ENCODE data around the gene SLC1A3.
"Not testable (repeated sequence)": the region's sequence is repeated elsewhere in the genome, so short reads cannot be mapped to it uniquely, and the experiment has no call there.

The SLC1A3 gene

DNA sequence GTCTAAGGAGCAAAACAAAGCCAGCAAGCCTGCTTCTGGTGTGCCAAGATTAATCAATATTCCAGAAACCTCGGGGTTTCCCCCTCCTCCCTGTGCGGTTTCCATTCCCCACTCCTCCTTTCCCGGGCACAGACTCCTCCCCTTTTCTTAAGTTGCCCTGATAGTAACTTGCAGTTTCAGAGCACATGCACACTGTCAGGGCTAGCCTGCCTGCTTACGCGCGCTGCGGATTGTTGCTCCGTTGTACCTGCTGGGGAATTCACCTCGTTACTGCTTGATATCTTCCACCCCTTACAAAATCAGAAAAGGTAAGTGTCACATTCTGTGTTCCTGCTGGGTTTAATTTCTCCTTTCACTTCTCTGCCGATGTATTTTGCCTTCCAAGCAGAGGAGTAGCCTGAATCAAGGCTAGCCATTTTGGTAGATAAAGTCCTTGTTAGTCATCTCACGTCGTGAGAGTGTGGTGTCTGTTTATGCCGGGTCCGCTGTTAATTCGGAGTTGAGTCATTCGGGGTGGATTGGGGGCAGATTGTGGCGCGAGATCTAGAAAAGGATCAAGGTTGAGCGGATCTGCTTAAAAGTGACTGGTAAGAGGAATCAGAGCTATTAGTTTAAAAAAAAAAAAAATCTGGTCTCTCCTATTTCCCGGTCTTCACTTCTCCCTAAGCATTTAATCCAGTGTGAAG, at the start of gene SLC1A3:
Gene SLC1A3 (plus strand): TSS at position 179 of the 686 bp plus-strand sequence. CDS start 1,818 bp downstream, outside the sequence.
- peak; percentile 0 to 48 (median 8) for DNase-seq (ENCODE audit: low read depth in 3 of 3)

GRCh38 chr5:36558641-36559040, 47.8 kb upstream of the SLC1A3 start:
- DNase-seq (ENCODE audit: low read depth in 3 of 3), result no peak

DNA sequence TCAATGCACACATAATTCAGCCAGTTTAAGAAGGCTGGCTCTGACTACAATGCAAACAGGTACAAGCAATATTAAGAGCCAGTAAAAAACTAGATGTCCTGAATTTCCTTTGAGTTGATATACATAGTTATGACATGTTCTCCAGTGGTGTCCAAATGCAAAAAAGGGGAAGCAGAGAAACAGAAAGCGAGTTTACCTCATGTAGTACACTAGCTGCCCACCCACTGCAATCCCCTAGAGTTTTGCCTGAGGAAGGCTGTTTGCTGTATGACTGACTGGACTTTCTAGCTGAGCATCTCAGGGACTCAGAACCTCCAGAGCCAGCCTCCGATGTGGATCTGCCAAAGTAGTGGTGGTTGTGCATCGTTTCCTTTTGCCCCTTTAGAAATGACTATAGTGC, 44.8 kb upstream of the SLC1A3 start:
- no peak for DNase-seq (ENCODE audit: low read depth in 3 of 3)

GRCh38 chr5:36569491-36569890, 36.9 kb upstream of the SLC1A3 start:
- no peak for DNase-seq (ENCODE audit: low read depth in 3 of 3)

GRCh38 chr5:36570301-36571095, 35.9 kb upstream of the SLC1A3 start:
- DNase-seq (ENCODE audit: low read depth in 3 of 3), result no peak

GRCh38 chr5:36571401-36572042, 34.9 kb upstream of the SLC1A3 start:
- DNase-seq (ENCODE audit: low read depth in 3 of 3), result no peak

GRCh38 chr5:36573438-36573837, 33.0 kb upstream of the SLC1A3 start:
- DNase-seq (ENCODE audit: low read depth in 3 of 3), result no peak

DNA sequence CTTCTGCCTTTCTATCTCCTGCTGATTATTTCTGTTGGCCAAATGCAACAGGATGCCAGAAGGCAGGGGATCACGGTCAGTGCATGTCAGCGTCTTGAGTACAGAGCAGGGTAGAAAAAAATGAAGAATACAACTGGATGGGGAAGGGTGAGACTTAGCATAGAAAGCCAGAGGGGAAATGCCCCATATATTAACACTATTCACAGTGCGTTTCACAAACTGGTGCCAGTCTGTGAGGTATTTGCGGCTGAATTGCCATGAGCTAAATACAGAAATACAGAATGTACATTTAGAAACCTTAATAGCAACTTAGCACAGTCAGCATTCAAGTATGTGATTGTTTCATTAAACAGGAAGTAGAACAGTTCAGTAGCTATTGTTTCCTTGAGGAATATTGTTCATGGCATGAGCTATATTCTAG, 31.0 kb upstream of the SLC1A3 start:
- no peak for DNase-seq (ENCODE audit: low read depth in 3 of 3)

- no peak for DNase-seq (ENCODE audit: low read depth in 3 of 3)
These were observed 29.7 kb upstream of the SLC1A3 start for GRCh38 chr5:36576721-36577120.

DNA sequence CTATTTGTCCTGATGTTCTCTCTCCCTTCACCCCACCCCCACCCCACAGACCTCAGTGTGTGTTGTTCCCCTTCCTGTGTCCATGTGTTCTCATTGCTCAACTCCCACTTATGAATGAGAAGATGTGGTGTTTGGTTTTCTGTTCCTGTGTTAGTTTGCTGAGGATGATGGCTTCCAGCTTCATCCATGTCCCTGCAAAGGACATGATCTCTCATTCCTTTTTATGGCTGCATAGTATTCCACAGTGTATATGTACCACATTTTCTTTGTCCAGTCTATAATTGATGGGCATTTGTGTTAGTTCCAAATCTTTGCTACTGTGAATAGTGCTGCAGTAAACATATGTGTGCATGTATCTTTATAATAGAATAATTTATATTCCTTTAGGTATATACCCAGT, 26.5 kb upstream of the SLC1A3 start:
- DNase-seq (ENCODE audit: low read depth in 3 of 3), result not testable (repeated sequence)

DNA sequence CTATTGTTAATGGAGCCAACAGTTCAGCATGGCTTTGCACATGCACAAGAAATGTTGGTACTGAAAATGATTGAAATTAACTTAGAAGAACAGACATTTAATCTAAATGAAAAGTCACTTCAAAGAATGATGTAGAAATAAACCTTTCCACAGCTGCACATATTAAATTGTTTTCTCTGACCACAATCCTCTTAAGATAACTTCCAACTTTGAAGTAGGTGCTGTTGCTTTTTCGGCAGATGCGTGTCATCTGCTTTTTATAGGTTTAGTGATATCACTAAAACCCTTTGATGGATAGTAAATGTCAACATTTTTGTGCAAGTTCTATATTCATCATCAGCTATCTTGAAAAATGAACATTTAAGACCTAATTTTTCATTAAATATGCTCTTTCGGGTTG, 25.3 kb upstream of the SLC1A3 start:
- no peak for DNase-seq (ENCODE audit: low read depth in 3 of 3)

- DNase-seq (ENCODE audit: low read depth in 3 of 3), result no peak
These were observed 22.2 kb upstream of the SLC1A3 start for GRCh38 chr5:36584009-36584875.

- DNase-seq (ENCODE audit: low read depth in 3 of 3), result no peak
These were observed 20.7 kb upstream of the SLC1A3 start for GRCh38 chr5:36585701-36586100.

- no peak for DNase-seq (ENCODE audit: low read depth in 3 of 3)
These were observed 19.1 kb upstream of the SLC1A3 start for GRCh38 chr5:36587354-36587753.

DNA sequence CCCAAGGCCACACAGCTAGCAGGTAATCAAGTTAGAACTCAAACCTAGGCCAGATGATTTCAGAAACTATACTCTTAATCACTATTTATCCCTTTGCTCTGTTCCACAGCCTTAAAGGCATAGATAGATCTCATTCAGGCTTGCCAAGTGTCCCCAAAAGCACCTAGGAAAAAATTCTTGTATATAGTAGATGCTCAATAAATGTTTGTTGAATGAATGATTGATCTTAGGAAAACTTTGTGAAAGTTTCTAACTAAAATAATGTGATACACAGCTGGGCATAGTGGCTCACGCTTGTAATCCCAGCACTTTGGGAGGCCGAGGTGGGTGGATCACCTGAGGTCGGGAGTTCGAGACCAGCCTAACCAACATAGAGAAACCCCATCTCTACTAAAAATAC, 16.7 kb upstream of the SLC1A3 start:
- DNase-seq (ENCODE audit: low read depth in 3 of 3), result not testable (repeated sequence)

GRCh38 chr5:36590513-36591286, 15.7 kb upstream of the SLC1A3 start:
- no peak for DNase-seq (ENCODE audit: low read depth in 3 of 3)

DNA sequence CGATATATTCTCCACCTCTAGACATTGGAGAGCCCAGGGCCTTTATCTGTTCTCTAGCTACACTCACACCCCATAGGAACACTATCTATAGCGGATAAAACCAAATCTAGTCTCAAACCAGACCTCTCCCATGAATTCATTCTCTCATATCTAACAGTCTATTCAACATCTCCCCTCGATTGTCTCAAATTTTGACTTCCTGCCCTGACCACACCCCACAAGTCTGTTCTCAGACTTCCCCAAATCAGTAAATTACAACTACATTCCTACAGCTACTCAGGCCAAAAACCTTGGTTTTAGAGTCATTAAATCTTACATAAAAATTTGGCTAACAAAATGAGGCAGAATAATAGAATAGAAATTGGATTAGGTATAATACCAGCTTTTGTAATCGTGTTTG, 12.5 kb upstream of the SLC1A3 start:
- DNase-seq (ENCODE audit: low read depth in 3 of 3), result no peak

DNA sequence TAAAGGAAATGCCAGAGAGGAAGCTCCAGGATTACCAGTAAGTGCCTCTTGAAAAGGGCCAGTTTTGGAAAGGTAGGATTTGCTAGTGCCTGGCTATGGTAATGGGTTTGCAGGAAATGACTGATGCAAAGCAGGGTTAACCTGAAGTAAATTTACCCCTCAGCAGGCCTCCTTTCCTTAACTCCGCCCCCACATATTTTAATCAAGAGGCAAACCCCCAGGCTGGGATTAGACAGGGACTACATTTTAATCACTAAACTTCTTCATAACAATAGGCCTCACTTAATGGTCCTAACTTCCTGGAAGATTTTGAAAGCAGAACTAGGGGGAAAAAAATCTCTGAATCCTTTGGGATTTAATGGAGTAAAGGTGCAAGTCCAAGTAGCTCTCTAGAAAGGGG, 10.2 kb upstream of the SLC1A3 start:
- no peak for DNase-seq (ENCODE audit: low read depth in 3 of 3)

GRCh38 chr5:36596756-36597155, 9.7 kb upstream of the SLC1A3 start:
- DNase-seq (ENCODE audit: low read depth in 3 of 3), result no peak

GRCh38 chr5:36598045-36598444, 8.4 kb upstream of the SLC1A3 start:
- DNase-seq (ENCODE audit: low read depth in 3 of 3), result no peak
